ENCODE results near the gene NIF3L1.

GRCh38 chr2:200847269-200847668 lies 41.9 kb upstream of the NIF3L1 start:
- TF ChIP-seq, protein P1, sequence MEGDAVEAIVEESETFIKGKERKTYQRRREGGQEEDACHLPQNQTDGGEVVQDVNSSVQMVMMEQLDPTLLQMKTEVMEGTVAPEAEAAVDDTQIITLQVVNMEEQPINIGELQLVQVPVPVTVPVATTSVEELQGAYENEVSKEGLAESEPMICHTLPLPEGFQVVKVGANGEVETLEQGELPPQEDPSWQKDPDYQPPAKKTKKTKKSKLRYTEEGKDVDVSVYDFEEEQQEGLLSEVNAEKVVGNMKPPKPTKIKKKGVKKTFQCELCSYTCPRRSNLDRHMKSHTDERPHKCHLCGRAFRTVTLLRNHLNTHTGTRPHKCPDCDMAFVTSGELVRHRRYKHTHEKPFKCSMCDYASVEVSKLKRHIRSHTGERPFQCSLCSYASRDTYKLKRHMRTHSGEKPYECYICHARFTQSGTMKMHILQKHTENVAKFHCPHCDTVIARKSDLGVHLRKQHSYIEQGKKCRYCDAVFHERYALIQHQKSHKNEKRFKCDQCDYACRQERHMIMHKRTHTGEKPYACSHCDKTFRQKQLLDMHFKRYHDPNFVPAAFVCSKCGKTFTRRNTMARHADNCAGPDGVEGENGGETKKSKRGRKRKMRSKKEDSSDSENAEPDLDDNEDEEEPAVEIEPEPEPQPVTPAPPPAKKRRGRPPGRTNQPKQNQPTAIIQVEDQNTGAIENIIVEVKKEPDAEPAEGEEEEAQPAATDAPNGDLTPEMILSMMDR (IDR thresholded peaks at IDR 0.05 in 8 of 11, conservative IDR thresholded peaks at IDR 0.05 in 3 of 11) = no peak
- no peak for TF ChIP-seq POLR2AphosphoS5 (IDR thresholded peaks at IDR 0.05)
